Ammon's horn (tissue), 1 donor: Measurements from ENCODE around the gene STX18.
"Not testable (repeated sequence)": the region's sequence is repeated elsewhere in the genome, so short reads cannot be mapped to it uniquely, and the experiment has no call there.

ENCODE experiments used
- DNase-seq: peaks from one replicate; pipeline ENCODE4 v3.0.0-alpha.2; 2016; ENCODE audit warnings: low spot score

Gene STX18

GRCh38 chr4:4554234-4554633 lies 12.4 kb upstream of the STX18 start:
- no peak for DNase-seq

DNA sequence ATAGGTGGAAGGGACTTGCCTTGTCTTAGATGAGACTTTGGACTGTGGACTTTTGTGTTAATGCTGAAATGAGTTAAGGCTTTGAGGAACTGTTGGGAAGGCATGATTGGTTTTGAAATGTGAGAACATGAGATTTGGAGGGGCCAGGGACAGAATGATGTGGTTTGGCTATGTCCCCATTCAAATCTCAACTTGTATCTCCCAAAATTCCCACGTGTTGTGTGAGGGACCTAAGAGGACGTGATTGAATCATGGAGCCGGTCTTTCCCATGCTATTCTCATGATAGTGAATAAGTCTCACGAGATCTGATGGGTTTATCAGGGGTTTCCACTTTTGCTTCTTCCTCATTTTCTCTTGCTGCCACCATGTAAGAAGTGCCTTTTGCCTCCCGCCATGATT lies 10.2 kb upstream of the STX18 start:
- DNase-seq, result not testable (repeated sequence)

DNA sequence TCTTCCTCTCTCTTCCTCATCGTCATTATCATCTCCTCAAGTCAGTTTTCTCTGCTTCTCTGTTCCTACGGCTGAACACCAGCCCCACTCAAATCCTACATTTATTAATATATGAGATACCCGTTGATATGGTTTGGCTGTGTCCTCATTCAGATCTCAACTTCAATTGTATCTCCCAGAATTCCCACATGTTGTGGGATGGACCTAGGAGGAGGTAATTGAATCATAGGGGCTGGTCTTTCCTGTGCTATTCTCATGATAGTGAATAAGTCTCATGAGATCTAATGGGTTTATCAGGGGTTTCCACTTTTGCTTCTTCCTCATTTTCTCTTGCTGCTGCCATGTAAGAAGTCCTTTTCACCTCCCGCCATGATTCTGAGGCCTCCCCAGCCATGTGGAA lies 8.3 kb upstream of the STX18 start:
- DNase-seq, result not testable (repeated sequence)

GRCh38 chr4:4549534-4549933 lies 7.7 kb upstream of the STX18 start:
- no peak for DNase-seq

DNA sequence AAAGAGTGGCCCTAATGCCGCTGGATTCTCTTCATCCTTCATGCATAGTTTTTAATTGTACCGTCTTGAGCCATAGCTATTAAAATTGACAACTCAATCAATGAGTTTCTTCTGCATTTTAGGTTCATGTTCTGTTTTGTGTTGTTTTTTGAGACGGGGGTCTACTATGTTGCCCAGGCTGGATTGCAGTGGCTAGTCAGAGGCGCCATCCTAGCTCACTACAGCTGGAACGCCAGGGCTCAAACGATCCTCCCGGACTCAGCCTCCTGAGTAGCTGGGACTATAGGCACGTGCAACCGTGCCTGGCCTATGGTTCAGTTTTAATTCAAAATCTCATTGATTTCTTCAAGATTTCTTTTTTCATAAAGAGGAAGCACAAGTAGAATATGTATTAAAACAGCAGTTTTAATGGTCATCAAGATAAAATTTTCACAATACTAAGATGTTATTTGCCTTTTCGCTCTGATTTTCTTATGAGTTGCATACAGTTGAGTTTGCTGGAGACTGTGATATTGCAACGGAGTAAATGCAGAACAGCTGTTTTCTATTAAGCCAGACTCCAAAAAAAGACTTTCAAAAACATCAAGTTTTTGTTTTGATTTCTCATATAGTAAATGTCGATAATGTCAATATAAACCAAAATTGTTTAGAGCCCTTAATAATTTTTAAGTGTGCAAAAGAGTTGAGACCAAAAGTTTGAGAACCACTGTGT lies 1.1 kb upstream of the STX18 start:
- no peak for DNase-seq

DNA sequence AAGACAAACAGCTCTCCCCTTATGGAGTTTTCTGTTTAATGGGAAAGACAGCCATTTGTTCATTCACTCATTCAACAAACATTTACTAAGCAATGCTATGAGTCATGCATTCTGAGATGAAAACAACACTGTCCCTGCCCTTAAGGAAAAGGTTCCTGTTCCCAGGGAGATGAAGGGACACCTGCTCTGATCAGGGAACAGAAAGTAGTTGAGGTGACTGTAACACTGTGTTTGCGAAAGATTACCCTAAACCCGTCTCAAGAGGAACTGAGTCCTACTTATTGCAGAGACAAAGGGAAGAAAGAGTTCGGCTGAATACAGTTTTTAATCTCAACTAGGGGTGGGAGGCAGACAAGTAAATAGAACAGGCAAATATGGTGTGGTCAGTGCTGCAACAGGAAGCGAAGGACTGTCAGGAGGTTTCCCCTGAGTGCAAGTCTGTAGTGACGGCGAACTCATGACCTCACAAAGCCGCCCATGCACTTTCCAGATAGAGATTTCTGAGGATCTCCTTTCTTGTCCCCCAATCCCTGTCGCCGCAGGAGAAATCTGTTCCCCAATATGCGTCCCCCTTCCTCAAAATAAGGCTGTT lies 712 bp downstream of the STX18 start:
- peak; percentile 20 for DNase-seq

DNA sequence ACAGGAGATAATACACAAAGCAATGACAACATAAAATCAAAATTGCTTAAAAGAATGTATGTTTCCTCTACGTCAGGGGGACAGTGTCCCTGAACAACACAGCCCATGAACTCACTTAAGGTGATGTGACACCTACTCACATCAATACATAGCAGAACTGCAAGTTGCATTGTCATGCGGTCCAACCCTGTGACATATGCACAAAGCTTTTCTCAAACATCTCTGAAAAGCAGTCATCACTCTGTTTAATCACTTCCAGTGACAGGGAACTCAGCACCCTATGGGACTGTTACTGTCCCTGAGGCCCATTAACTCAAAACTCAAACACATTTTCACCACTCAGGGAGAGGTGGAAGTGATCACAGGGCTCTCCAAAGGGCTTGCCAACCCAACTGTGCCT lies 2.4 kb downstream of the STX18 start:
- no peak for DNase-seq

DNA sequence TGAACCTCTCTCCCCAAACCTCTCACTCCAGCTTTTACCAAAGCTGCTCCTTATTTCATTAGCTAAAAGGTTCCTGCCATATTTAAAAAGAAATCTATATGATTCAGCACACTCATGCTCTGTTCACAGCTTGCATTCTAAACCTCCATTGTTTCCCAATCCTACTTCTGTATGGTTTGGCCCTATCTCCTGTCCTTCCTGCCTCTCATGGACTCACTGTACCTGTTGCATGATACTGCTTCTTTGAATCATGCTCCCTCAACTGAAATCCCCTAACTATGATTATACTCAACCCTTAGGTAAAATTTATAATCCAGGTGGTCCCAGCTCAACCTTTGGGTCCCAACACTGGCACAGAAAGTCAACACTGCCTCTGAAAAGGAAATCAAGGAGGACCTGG lies 6.3 kb downstream of the STX18 start:
- DNase-seq, result no peak

DNA sequence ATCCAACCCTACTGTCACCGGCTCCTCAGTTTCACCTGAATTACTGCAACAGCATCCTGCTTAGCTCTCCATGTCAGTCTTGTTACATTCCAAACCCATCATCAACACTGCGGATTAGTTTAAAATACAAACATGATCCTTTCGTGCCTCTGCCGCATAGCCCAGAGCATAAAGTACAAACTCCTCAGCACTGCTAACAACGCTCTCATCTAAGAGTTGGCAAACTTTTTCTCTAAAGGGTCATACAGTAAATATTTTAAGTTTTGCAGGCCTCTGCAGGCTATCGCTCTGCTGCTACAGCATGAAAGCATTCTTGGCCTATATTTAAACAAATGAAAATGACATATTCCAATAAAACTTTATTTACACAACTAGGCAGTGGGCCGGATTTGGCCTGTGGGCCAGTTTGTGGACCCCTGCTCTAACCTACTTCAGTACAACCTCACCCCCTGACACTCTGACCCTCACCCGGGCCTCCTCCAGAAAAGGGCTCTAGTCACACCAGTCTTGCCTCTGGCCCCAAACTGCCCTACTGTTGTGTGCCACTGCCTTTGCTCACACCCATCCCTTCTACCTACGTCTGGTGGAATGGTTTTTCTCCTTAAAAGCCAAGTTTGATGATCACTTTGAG lies 7.2 kb downstream of the STX18 start:
- no peak for DNase-seq

DNA sequence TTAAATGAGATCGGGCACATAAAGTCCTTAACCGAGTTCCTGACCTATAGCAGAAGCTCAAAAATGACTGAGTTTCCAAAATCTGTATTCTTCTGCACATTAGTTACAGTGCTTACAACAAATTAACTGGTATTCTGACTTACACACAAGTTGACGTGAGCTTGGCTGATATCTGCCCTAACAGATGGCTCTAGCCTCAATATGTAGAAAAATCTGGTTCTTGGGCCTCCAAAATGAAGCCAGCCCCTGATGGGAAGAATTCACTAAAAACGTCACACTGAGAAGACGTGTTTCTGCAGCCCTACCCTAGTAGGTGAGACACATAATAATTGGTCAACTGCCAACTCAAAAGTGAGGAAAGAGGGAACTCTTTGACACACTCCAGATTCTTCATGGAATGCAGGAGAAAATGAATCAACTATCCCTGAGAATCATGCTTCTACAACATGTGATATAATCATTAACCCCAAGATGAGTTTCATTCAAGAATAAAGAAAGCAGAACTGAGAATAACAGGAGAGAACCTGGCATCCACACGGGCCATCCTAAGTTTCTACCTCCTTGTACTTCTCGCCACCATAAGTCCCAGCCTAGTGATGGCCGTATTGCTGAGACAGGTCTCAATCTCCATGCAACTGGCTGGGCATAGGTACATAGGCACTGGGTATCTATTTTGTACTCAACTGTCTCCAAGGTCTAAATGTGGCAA lies 8.2 kb downstream of the STX18 start:
- DNase-seq, result no peak

DNA sequence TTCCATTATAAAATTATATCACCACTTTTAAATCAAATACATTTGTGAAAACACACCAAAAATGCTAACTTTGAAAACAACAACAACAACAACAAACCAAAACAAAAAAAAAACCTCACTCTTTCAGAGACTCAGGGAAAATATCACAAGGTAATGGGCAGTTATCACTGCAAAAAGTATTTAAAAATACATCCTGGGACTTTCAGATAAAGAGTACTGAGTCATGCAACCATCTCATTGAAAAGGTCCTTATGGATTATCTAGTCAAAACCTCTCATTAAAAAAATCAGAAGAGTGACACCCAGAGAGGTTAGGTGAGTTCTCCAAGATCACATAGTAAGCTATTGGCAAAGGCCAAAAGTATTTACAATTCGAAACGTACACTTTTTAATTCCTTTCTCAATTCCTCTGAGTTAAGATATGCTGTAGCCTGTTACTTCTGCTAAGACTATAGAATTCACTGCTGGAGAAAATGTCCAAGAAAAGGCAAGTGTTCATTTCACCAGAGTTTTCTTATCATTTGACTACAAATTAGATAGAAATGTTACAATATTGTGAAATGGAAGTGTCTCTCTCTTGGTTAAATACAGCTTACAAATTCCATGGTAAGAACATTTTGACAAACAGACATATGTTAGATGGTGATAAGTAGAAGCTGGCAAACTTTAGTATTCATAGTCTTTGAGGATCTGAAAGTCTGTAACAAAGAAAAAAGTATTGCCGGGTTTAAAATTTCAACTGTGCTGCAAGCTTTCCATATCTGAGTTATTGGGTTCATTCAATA lies 9.3 kb downstream of the STX18 start:
- no peak for DNase-seq

GRCh38 chr4:4529392-4529791 lies 12.5 kb downstream of the STX18 start:
- DNase-seq, result no peak

- no peak for DNase-seq
Measured at GRCh38 chr4:4526401-4526800, 15.4 kb downstream of the STX18 start.

DNA sequence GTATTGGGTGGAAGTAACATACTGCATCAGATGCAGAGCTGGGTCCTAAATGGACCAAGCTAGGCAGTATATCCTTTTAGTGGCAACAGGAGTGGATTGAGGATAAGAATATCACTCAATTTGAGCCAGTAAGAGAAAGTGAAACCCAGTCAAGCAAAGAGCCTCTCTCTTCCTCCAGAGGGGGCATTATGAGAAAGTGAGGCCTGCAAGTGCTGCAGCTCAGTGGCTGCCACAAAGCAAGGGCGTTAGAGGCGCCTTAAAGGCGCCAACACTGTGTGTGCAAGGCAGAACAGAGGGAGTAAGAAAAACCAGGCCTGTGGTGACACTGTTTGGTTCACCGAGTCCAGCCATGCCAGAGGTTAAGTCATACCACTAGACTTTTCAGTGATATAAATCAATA lies 17.5 kb downstream of the STX18 start:
- no peak for DNase-seq

DNA sequence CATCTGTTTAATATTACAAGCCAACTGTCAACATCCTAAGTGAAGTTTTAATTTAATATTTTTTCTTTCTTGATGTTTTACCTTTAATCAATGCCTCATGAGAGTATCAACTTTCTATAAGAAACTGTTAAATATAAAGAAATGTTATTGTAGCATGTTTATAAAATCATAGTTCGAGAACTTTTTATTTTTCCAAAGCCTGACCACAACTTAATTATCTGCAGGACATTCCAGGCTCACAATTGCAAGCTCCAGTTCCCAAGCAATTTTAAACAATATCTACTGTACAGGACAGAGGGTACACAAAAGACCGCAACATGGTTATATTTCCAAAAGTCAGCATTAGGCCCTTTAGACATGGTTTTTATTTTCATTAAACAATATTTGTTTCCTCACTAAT lies 20.1 kb downstream of the STX18 start:
- DNase-seq, result no peak

- no peak for DNase-seq
Measured at GRCh38 chr4:4521136-4521535, 20.7 kb downstream of the STX18 start.

- DNase-seq, result no peak
Measured at GRCh38 chr4:4519297-4519894, 22.5 kb downstream of the STX18 start.

DNA sequence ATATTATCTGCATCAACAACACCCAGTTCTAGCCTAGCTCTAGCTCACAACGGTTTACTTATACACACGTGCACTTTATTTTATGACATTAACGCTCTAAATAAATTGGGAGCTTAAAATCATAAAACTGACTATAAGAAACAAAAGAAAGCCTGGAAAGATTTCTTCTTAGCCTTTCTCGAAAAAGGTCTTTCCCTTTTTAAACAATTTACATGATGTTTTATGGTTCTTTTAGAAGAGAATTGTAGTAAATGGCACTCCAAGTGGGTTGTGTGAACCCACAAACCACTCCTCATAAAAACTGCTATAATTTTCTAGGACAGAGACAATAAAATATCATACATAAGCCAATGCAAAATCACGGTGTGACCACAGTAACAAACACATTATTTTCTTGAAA lies 23.1 kb downstream of the STX18 start:
- DNase-seq, result no peak

- no peak for DNase-seq
Measured at GRCh38 chr4:4514786-4515185, 27.1 kb downstream of the STX18 start.

DNA sequence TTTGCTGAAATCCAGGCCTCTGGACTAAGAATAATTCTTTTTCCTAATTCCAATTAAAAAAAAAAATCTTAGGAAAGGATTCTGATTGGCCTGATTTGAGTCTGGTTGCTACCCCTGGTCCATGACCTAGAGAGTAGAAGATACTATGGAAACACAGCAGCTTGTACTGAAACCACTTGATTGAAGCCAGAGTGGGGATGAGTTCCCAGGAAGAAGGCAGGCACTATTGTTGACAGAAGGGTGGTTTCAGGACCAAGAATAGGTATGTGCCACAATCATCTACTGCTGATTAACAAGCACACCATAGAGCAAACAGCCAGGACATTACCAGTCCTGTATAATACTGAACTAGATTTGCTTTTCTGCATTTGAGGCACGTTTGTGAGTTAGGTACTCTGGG lies 29.6 kb downstream of the STX18 start:
- no peak for DNase-seq

DNA sequence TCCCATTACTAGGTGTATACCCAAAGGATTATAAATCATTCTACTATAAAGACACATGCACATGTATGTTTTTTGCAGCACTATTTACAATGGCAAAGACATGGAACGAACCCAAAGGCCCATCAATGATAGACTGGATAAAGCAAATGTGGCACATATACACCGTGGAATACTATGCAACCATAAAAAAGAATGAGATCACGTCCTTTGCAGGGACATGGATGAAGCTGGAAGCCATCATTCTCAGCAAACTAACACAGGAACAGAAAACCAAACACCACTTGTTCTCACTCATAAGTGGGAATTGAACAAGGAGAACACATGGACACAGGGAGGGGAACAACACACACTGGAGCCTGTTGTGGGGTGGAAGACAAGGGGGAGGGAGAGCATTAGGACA lies 31.2 kb downstream of the STX18 start:
- not testable (repeated sequence) for DNase-seq

- no peak for DNase-seq
Measured at GRCh38 chr4:4509521-4509920, 32.3 kb downstream of the STX18 start.
